SK-N-SH treated with all-trans-retinoic acid at 6 μM for 48 hours (cell line): Measurements from ENCODE around the gene AHCYL1.
A peak's percentile ranks its signal among the peaks of the same experiment; 100 is the strongest.

Experiments used
- ATAC-seq: fragments of 200-7000 bp; cut with Tn5 transposase; 3 replicates; pipeline ENCODE4 v1.9.1; 2020; ENCODE audit warnings: mild to moderate bottlenecking, moderate library complexity
- ARNTL ChIP-seq: fragments of 450-650 bp; formaldehyde crosslinking; IDR thresholded peaks from 2 replicates; pipeline ENCODE4 v1.5.0; 2020; ENCODE audit warnings: low read depth, mild to moderate bottlenecking, moderate library complexity, borderline replicate concordance
- BACH2 ChIP-seq: fragments of 250-450 bp; sonication (Bioruptor Pico); IDR thresholded peaks from 2 replicates; pipeline ENCODE4 v1.9.0; 2021; ENCODE audit warnings: mild to moderate bottlenecking, borderline replicate concordance
- CSDC2 ChIP-seq: fragments of 250-450 bp; sonication (Bioruptor Pico); IDR thresholded peaks from 2 replicates; pipeline ENCODE4 v1.5.0; 2020; ENCODE audit warnings: mild to moderate bottlenecking, moderate library complexity
- ESRRG ChIP-seq: fragments of 250-450 bp; sonication (Bioruptor Pico); IDR thresholded peaks from 2 replicates; pipeline ENCODE4 v1.6.1; 2021; ENCODE audit warnings: mild to moderate bottlenecking
- ISL1 ChIP-seq: fragments of 250-450 bp; sonication (Bioruptor Pico); IDR thresholded peaks from 2 replicates; pipeline ENCODE4 v2.1.2; 2022; ENCODE audit warnings: mild to moderate bottlenecking, moderate library complexity
- RARB ChIP-seq: fragments of 250-450 bp; sonication (Bioruptor Pico); IDR thresholded peaks from 2 replicates; pipeline ENCODE4 v1.8.0; 2021; ENCODE audit warnings: mild to moderate bottlenecking, moderate library complexity
- SNAI2 ChIP-seq: fragments of 250-450 bp; sonication (Bioruptor Pico); IDR thresholded peaks from 2 replicates; pipeline ENCODE4 v1.5.0; 2020; ENCODE audit warnings: mild to moderate bottlenecking, moderate library complexity
- TCF4 ChIP-seq: fragments of 250-450 bp; sonication (Bioruptor Pico); IDR thresholded peaks from 2 replicates; pipeline ENCODE4 v1.8.0; 2021; ENCODE audit warnings: mild to moderate bottlenecking, moderate library complexity, borderline replicate concordance
- TOX ChIP-seq: fragments of 250-450 bp; sonication (Bioruptor Pico); IDR thresholded peaks from 2 replicates; pipeline ENCODE4 v1.8.0; 2021; ENCODE audit warnings: mild to moderate bottlenecking, moderate library complexity, borderline replicate concordance
- ZC3H10 ChIP-seq: fragments of 250-450 bp; sonication (Bioruptor Pico); IDR thresholded peaks from 2 replicates; pipeline ENCODE4 v1.5.1; 2021; ENCODE audit warnings: mild to moderate bottlenecking, moderate library complexity
- ZFP3 ChIP-seq: fragments of 250-450 bp; sonication (Bioruptor Pico); IDR thresholded peaks from 2 replicates; pipeline ENCODE4 v1.5.0; 2020; ENCODE audit warnings: mild to moderate bottlenecking, moderate library complexity
- ZFP30 ChIP-seq: fragments of 450-650 bp; formaldehyde crosslinking; IDR thresholded peaks from 2 replicates; pipeline ENCODE4 v1.5.0; 2022; ENCODE audit warnings: mild to moderate bottlenecking, moderate library complexity
- ZNF70 ChIP-seq: fragments of 450-650 bp; formaldehyde crosslinking; IDR thresholded peaks from 2 replicates; pipeline ENCODE4 v1.5.0; 2020; ENCODE audit warnings: mild to moderate bottlenecking, moderate library complexity
- TF ChIP-seq, protein P1 (sequence below): fragments of 250-450 bp; sonication (Bioruptor Pico); IDR thresholded peaks from 2 replicates; pipeline ENCODE4 v1.5.1; 2020; ENCODE audit warnings: low read depth, mild to moderate bottlenecking, moderate library complexity
- TF ChIP-seq, protein P2 (sequence below): fragments of 250-450 bp; sonication (Bioruptor Pico); IDR thresholded peaks from 2 replicates; pipeline ENCODE4 v1.5.1; 2021; ENCODE audit warnings: mild to moderate bottlenecking, moderate library complexity
- TF ChIP-seq, protein P3 (sequence below): fragments of 250-450 bp; sonication (Bioruptor Pico); IDR thresholded peaks from 2 replicates; pipeline ENCODE4 v1.5.0; 2020; ENCODE audit warnings: mild to moderate bottlenecking, moderate library complexity
- TF ChIP-seq, protein P4 (sequence below): fragments of 250-450 bp; sonication (Bioruptor Pico); IDR thresholded peaks from 2 replicates; pipeline ENCODE4 v1.8.0; 2020; ENCODE audit warnings: mild to moderate bottlenecking, moderate library complexity, borderline replicate concordance
- TF ChIP-seq, protein P5 (sequence below): fragments of 250-450 bp; sonication (Bioruptor Pico); IDR thresholded peaks from 2 replicates; pipeline ENCODE4 v1.8.0; 2021; ENCODE audit warnings: low read depth, mild to moderate bottlenecking, moderate library complexity, borderline replicate concordance

The AHCYL1 gene

DNA sequence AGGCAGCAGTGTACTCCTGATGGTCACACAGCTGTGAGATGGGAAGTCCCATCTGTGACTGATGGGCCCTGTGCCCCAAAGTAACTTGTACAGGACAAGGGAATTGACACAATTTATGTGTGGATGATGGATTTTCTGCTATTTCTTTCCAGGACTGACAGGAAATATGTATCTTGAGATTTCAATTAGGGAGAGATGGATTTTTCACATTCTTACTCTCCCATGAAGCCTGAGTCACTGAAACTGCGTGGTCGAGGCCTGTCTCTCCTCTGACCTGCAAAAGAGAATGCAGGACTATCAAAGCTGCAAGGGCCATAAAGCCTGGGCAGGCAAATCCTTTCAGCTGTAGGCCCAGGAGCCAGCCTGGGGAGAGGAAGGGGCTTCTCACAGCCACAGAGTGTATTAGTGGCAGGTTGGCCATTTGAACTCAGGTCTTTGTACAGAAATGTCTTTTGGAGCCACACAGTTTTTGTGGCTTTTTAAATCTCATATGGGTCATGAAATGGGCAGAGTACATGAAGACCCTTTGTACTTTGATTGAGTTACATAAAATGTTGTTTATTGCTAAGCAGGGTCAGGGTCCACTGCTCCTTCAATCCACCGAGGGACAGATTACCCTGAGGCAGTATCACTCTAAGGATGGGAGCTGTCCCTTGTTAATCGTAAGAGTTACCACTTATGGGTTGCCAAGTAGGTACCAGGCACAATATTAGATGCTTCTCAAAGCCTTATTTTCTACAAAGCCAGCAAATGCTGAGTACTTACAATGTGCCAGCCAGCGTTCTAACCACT lies 71.1 kb downstream of the AHCYL1 start:
- 0 out of 2 replicates have a peak, but pooled peaks have one; percentile 17 for TF ChIP-seq CSDC2
- peak; percentile 67; the same call in 1 of the 2 replicates for TF ChIP-seq ISL1 (CRISPR knock-in tag)
- TF ChIP-seq, protein P1, sequence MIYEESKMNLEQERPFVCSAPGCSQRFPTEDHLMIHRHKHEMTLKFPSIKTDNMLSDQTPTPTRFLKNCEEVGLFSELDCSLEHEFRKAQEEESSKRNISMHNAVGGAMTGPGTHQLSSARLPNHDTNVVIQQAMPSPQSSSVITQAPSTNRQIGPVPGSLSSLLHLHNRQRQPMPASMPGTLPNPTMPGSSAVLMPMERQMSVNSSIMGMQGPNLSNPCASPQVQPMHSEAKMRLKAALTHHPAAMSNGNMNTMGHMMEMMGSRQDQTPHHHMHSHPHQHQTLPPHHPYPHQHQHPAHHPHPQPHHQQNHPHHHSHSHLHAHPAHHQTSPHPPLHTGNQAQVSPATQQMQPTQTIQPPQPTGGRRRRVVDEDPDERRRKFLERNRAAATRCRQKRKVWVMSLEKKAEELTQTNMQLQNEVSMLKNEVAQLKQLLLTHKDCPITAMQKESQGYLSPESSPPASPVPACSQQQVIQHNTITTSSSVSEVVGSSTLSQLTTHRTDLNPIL (CRISPR knock-in tag), result no peak
- no peak for TF ChIP-seq BACH2 (CRISPR knock-in tag)
- ATAC-seq, result peak; percentile 34

DNA sequence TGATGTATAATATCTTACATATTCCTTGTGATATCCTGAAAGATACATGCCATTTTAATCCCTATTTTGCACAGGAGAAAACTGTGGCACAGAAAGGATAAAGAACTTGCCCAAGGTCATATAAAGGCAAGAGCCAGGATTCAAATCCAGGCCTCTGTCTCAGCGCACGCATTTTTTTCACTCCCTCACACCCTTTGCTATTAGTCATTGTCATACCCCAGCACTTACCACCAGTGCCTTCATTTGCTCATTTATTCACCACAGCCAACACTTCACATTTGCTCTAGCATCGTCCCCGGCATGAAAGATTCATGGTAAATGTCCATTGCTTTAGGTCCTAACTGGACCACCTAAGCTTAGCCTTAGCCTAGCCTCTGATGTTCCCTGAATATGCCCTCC lies 71.7 kb downstream of the AHCYL1 start:
- ATAC-seq, result no peak
- TF ChIP-seq ESRRG (CRISPR knock-in tag) (no peak), TOX (no peak), ZFP3 (CRISPR knock-in tag) (no peak), ZFP30 (no peak), ARNTL (CRISPR knock-in tag) (no peak), ISL1 (CRISPR knock-in tag) (no peak), ZNF70 (CRISPR knock-in tag) (no peak), ZC3H10 (CRISPR knock-in tag) (no peak), RARB (CRISPR knock-in tag) (no peak)
- TF ChIP-seq, protein P2, sequence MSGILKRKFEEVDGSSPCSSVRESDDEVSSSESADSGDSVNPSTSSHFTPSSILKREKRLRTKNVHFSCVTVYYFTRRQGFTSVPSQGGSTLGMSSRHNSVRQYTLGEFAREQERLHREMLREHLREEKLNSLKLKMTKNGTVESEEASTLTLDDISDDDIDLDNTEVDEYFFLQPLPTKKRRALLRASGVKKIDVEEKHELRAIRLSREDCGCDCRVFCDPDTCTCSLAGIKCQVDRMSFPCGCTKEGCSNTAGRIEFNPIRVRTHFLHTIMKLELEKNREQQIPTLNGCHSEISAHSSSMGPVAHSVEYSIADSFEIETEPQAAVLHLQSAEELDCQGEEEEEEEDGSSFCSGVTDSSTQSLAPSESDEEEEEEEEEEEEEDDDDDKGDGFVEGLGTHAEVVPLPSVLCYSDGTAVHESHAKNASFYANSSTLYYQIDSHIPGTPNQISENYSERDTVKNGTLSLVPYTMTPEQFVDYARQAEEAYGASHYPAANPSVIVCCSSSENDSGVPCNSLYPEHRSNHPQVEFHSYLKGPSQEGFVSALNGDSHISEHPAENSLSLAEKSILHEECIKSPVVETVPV (CRISPR knock-in tag), result no peak
- TF ChIP-seq, protein P3, sequence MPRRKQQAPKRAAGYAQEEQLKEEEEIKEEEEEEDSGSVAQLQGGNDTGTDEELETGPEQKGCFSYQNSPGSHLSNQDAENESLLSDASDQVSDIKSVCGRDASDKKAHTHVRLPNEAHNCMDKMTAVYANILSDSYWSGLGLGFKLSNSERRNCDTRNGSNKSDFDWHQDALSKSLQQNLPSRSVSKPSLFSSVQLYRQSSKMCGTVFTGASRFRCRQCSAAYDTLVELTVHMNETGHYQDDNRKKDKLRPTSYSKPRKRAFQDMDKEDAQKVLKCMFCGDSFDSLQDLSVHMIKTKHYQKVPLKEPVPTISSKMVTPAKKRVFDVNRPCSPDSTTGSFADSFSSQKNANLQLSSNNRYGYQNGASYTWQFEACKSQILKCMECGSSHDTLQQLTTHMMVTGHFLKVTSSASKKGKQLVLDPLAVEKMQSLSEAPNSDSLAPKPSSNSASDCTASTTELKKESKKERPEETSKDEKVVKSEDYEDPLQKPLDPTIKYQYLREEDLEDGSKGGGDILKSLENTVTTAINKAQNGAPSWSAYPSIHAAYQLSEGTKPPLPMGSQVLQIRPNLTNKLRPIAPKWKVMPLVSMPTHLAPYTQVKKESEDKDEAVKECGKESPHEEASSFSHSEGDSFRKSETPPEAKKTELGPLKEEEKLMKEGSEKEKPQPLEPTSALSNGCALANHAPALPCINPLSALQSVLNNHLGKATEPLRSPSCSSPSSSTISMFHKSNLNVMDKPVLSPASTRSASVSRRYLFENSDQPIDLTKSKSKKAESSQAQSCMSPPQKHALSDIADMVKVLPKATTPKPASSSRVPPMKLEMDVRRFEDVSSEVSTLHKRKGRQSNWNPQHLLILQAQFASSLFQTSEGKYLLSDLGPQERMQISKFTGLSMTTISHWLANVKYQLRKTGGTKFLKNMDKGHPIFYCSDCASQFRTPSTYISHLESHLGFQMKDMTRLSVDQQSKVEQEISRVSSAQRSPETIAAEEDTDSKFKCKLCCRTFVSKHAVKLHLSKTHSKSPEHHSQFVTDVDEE (CRISPR knock-in tag), result no peak
- TF ChIP-seq, protein P4, sequence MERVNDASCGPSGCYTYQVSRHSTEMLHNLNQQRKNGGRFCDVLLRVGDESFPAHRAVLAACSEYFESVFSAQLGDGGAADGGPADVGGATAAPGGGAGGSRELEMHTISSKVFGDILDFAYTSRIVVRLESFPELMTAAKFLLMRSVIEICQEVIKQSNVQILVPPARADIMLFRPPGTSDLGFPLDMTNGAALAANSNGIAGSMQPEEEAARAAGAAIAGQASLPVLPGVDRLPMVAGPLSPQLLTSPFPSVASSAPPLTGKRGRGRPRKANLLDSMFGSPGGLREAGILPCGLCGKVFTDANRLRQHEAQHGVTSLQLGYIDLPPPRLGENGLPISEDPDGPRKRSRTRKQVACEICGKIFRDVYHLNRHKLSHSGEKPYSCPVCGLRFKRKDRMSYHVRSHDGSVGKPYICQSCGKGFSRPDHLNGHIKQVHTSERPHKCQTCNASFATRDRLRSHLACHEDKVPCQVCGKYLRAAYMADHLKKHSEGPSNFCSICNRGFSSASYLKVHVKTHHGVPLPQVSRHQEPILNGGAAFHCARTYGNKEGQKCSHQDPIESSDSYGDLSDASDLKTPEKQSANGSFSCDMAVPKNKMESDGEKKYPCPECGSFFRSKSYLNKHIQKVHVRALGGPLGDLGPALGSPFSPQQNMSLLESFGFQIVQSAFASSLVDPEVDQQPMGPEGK (CRISPR knock-in tag), result no peak
- TF ChIP-seq, protein P1 (CRISPR knock-in tag), result no peak

DNA sequence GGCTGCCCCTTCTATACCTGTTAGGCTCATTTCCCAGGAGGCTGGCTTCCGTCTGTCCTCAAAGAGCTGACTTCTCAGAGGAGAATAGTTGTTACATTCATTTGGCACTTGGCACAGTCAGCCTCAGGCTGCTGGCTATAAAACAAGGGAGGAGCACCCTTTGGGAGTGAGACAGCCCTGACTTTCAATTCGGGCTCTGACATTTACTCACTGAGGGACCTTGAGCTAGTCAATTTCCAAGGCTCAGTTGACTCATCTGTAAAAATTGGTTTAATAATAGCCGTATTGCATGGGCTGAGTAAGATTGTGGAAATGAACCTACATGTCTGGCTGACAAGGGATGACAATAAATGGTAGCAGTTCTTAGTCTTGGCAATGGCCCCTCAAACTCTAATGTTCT lies 72.2 kb downstream of the AHCYL1 start:
- ATAC-seq, result peak; percentile 7; the same call in 2 of the 3 replicates
- TF ChIP-seq ZFP30 (no peak), ARNTL (CRISPR knock-in tag) (no peak), ZC3H10 (CRISPR knock-in tag) (no peak), ESRRG (CRISPR knock-in tag) (no peak), SNAI2 (CRISPR knock-in tag) (0 out of 2 replicates have a peak, but pooled peaks have one; percentile 11), ZFP3 (CRISPR knock-in tag) (0 out of 2 replicates have a peak, but pooled peaks have one; percentile 13), TCF4 (CRISPR knock-in tag) (no peak)
- TF ChIP-seq, protein P5, sequence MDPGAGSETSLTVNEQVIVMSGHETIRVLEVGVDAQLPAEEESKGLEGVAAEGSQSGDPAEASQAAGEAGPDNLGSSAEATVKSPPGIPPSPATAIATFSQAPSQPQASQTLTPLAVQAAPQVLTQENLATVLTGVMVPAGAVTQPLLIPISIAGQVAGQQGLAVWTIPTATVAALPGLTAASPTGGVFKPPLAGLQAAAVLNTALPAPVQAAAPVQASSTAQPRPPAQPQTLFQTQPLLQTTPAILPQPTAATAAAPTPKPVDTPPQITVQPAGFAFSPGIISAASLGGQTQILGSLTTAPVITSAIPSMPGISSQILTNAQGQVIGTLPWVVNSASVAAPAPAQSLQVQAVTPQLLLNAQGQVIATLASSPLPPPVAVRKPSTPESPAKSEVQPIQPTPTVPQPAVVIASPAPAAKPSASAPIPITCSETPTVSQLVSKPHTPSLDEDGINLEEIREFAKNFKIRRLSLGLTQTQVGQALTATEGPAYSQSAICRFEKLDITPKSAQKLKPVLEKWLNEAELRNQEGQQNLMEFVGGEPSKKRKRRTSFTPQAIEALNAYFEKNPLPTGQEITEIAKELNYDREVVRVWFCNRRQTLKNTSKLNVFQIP, result no peak
